ENCODE measurements around the gene SCT.

Gene SCT

DNA sequence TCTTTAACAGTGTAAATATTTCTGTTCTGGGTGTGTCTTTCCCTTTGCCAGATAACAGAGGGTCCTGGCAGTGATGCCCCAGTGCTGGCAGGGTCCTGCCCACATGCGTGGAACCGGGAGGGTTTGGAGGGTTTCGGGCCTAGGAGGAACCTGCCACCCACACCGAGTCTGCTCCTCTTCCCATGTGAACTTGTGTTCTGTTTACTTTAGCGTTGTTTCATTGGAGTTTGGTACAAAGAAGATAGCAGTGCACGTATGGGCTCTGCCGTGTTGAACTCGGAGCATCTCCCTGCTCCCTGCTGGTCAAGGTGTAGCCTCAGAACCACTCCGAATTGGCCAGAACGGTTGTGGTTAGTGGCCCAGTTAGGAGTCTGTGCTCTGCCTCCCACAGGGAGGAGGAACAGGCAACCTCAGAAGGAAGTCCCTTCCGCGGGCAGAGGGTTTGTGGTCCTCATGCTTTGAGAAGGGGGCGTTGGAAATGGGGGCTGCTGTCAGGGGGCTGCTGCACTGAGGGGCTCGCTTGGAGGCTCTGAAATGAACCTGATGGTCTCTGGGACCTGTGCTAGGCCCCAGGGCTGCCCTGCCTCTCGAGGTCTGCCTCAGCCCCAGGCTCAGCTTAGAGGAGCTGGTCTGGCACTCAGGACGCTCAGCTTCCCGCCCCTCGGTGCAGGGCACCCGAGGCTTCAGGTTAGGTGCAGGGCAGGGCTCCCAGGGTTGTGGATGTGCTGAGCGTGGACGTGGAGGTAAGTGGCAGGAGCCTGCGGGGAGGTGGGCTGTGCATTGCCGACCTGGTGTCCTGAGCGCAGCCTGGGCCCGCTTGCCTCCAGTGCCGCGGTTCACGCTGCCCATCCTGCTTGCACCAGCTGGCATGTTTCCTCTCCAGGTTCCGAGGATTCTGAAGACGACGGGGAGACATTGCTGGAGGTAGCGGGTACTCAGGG, 40.3 kb downstream of the SCT start:
- Histone ChIP-seq H3K36me3 (ENCODE audit: control insufficient read depth, insufficient read depth, low read length) (peaks cover 50% of the 10 kb centered on the region), H3K27ac (ENCODE audit: insufficient read depth, low read depth, low read length, poor library complexity, severe bottlenecking) (no peak overlapping the region), H3K9me3 (ENCODE audit: control insufficient read depth, low read length) (no peaks in the 10 kb centered on the region), H3K27me3 (ENCODE audit: control insufficient read depth, insufficient read depth, low read length, poor library complexity, severe bottlenecking) (no peaks in the 10 kb centered on the region), H3K4me1 (ENCODE audit: control insufficient read depth, insufficient read depth, low read length) (no peaks in the 10 kb centered on the region), H3K4me3 (ENCODE audit: insufficient read depth, low read depth, low read length) (no peak overlapping the region)
- WGBS, 2 experiments = 95 to 97% methylated on average over 32 of the region's 32 CpGs

DNA sequence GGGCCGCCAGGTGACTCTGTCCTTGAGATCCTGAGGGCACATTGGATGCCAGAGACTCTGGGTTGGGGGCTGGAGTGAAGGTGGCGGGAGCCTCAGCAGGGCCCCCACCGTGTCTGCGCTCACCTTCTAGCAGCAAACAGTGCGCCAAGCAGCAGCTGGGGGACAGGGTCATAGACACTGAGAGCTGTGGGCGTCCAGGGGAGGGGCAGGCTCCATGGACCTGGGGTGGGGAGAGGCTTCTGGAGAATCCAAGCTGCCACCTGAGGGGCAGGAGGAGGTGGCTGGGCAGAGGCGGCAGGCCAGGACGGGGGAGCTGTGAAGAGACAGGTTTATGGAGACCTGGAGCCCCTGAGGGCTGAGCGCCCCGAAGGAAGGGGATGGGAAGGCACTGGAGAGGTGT, 42.7 kb downstream of the SCT start:
- Histone ChIP-seq H3K4me1 (ENCODE audit: control insufficient read depth, insufficient read depth, low read length) (no peaks in the 10 kb centered on the region), H3K9me3 (ENCODE audit: control insufficient read depth, low read length) (no peaks in the 10 kb centered on the region), H3K4me3 (ENCODE audit: insufficient read depth, low read depth, low read length) (no peak overlapping the region), H3K27ac (ENCODE audit: insufficient read depth, low read depth, low read length, poor library complexity, severe bottlenecking) (no peak overlapping the region), H3K36me3 (ENCODE audit: control insufficient read depth, insufficient read depth, low read length) (peaks cover 36% of the 10 kb centered on the region), H3K27me3 (ENCODE audit: control insufficient read depth, insufficient read depth, low read length, poor library complexity, severe bottlenecking) (no peaks in the 10 kb centered on the region)
- 94 to 97% methylated on average over 10 of the region's 10 CpGs for WGBS, 2 experiments

GRCh38 chr11:581752-582151, 45.2 kb downstream of the SCT start:
- WGBS, 2 experiments = 96% methylated on average over 17 of the region's 17 CpGs

DNA sequence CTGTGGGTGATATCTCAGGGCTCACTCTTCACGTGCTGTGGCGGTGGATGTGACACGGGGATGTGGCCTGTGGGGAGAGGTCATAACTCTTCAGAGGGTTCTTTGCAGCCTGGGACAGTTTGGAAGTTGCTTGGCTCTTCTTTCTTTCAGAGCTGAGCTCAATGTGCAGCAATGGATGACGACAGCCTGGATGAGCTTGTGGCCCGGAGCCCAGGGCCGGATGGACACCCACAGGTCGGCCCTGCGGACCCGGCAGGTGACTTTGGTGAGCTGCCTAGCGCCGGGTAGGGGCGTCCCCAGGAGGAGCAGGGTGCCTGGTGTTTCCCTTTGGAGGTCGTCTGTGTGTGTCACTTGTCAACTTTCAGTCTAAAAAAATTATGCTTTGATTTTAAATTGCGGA, 45.6 kb downstream of the SCT start:
- H3K9me3 ChIP-seq (ENCODE audit: control insufficient read depth, low read length) = no peaks in the 10 kb centered on the region
- H3K4me3 ChIP-seq (ENCODE audit: insufficient read depth, low read depth, low read length) = no peak overlapping the region
- H3K4me1 ChIP-seq (ENCODE audit: control insufficient read depth, insufficient read depth, low read length) = peaks cover 10% of the 10 kb centered on the region
- H3K27me3 ChIP-seq (ENCODE audit: control insufficient read depth, insufficient read depth, low read length, poor library complexity, severe bottlenecking) = no peaks in the 10 kb centered on the region
- WGBS, 2 experiments = 95 to 97% methylated on average over 14 of the region's 14 CpGs
- H3K36me3 ChIP-seq (ENCODE audit: control insufficient read depth, insufficient read depth, low read length) = peaks cover 21% of the 10 kb centered on the region
- H3K27ac ChIP-seq (ENCODE audit: insufficient read depth, low read depth, low read length, poor library complexity, severe bottlenecking) = no peak overlapping the region

More at GRCh38 chr11:581752-582151, 45.2 kb downstream of the SCT start:
- Histone ChIP-seq H3K27me3 (ENCODE audit: control insufficient read depth, insufficient read depth, low read length, poor library complexity, severe bottlenecking) (no peaks in the 10 kb centered on the region), H3K27ac (ENCODE audit: insufficient read depth, low read depth, low read length, poor library complexity, severe bottlenecking) (no peak overlapping the region), H3K9me3 (ENCODE audit: control insufficient read depth, low read length) (no peaks in the 10 kb centered on the region), H3K4me1 (ENCODE audit: control insufficient read depth, insufficient read depth, low read length) (peaks cover 10% of the 10 kb centered on the region), H3K36me3 (ENCODE audit: control insufficient read depth, insufficient read depth, low read length) (peaks cover 26% of the 10 kb centered on the region), H3K4me3 (ENCODE audit: insufficient read depth, low read depth, low read length) (no peak overlapping the region)

- Histone ChIP-seq H3K36me3 (ENCODE audit: control insufficient read depth, insufficient read depth, low read length) (peaks cover 17% of the 10 kb centered on the region), H3K4me1 (ENCODE audit: control insufficient read depth, insufficient read depth, low read length) (peaks cover 10% of the 10 kb centered on the region), H3K9me3 (ENCODE audit: control insufficient read depth, low read length) (no peaks in the 10 kb centered on the region), H3K4me3 (ENCODE audit: insufficient read depth, low read depth, low read length) (no peak overlapping the region), H3K27me3 (ENCODE audit: control insufficient read depth, insufficient read depth, low read length, poor library complexity, severe bottlenecking) (peaks cover 6% of the 10 kb centered on the region), H3K27ac (ENCODE audit: insufficient read depth, low read depth, low read length, poor library complexity, severe bottlenecking) (no peak overlapping the region)
- WGBS, 2 experiments = 96% methylated on average over 20 of the region's 20 CpGs
Observed at GRCh38 chr11:579830-580601, 47.0 kb downstream of the SCT start.

- Histone ChIP-seq H3K36me3 (ENCODE audit: control insufficient read depth, insufficient read depth, low read length) (peaks cover 12% of the 10 kb centered on the region), H3K27me3 (ENCODE audit: control insufficient read depth, insufficient read depth, low read length, poor library complexity, severe bottlenecking) (peaks cover 16% of the 10 kb centered on the region), H3K27ac (ENCODE audit: insufficient read depth, low read depth, low read length, poor library complexity, severe bottlenecking) (no peak overlapping the region), H3K4me1 (ENCODE audit: control insufficient read depth, insufficient read depth, low read length) (peaks cover 14% of the 10 kb centered on the region), H3K4me3 (ENCODE audit: insufficient read depth, low read depth, low read length) (no peak overlapping the region), H3K9me3 (ENCODE audit: control insufficient read depth, low read length) (no peaks in the 10 kb centered on the region)
- WGBS, 2 experiments = 94% methylated on average over 21 of the region's 21 CpGs
Observed at GRCh38 chr11:578276-579035, 48.5 kb downstream of the SCT start.

DNA sequence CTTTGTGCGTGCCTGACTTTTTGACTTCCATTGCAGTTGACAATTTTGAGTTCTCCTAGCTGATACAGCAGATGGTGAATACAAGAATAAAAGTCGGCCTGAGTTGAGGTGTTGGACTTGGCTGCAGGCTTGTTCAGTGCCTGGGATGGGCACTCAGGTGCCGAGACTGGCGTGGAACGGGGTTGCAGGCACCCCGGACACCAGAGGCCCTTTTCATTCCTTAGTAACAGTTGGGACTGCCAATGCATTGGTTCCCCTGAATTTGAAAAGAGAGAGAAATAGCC, 49.4 kb downstream of the SCT start:
- peaks cover 16% of the 10 kb centered on the region for H3K27me3 ChIP-seq (ENCODE audit: control insufficient read depth, insufficient read depth, low read length, poor library complexity, severe bottlenecking)
- H3K4me3 ChIP-seq (ENCODE audit: insufficient read depth, low read depth, low read length) = peak overlapping the region; percentile 66
- peaks cover 7% of the 10 kb centered on the region for H3K36me3 ChIP-seq (ENCODE audit: control insufficient read depth, insufficient read depth, low read length)
- no peaks in the 10 kb centered on the region for H3K9me3 ChIP-seq (ENCODE audit: control insufficient read depth, low read length)
- H3K4me1 ChIP-seq (ENCODE audit: control insufficient read depth, insufficient read depth, low read length) = peaks cover 14% of the 10 kb centered on the region
- WGBS, 2 experiments = 84 to 86% methylated on average over 6 of the region's 6 CpGs
- H3K27ac ChIP-seq (ENCODE audit: insufficient read depth, low read depth, low read length, poor library complexity, severe bottlenecking) = no peak overlapping the region

GRCh38 chr11:576811-577610, 50.0 kb downstream of the SCT start:
- H3K9me3 ChIP-seq (ENCODE audit: control insufficient read depth, low read length) = no peaks in the 10 kb centered on the region
- peaks cover 15% of the 10 kb centered on the region for H3K4me1 ChIP-seq (ENCODE audit: control insufficient read depth, insufficient read depth, low read length)
- H3K36me3 ChIP-seq (ENCODE audit: control insufficient read depth, insufficient read depth, low read length) = peaks cover 7% of the 10 kb centered on the region
- peak overlapping the region; percentile 66 for H3K4me3 ChIP-seq (ENCODE audit: insufficient read depth, low read depth, low read length)
- 8 to 9% methylated on average over 46 of the region's 48 CpGs for WGBS, 2 experiments
- H3K27me3 ChIP-seq (ENCODE audit: control insufficient read depth, insufficient read depth, low read length, poor library complexity, severe bottlenecking) = peaks cover 16% of the 10 kb centered on the region
- H3K27ac ChIP-seq (ENCODE audit: insufficient read depth, low read depth, low read length, poor library complexity, severe bottlenecking) = no peak overlapping the region

All from ectodermal cell (in vitro differentiated cells).